NCI-H1105 treated with DMSO at 0.1 percent for 48 hours (cell line): Measurements from ENCODE around the gene MAT1A.
"Not testable (repeated sequence)": the region's sequence is repeated elsewhere in the genome, so short reads cannot be mapped to it uniquely, and the experiment has no call there.

Experiments used
- DNase-seq: peaks from one replicate; lab custom pipeline; 2025; lab: John Stamatoyannopoulos, UW

The MAT1A gene

DNA sequence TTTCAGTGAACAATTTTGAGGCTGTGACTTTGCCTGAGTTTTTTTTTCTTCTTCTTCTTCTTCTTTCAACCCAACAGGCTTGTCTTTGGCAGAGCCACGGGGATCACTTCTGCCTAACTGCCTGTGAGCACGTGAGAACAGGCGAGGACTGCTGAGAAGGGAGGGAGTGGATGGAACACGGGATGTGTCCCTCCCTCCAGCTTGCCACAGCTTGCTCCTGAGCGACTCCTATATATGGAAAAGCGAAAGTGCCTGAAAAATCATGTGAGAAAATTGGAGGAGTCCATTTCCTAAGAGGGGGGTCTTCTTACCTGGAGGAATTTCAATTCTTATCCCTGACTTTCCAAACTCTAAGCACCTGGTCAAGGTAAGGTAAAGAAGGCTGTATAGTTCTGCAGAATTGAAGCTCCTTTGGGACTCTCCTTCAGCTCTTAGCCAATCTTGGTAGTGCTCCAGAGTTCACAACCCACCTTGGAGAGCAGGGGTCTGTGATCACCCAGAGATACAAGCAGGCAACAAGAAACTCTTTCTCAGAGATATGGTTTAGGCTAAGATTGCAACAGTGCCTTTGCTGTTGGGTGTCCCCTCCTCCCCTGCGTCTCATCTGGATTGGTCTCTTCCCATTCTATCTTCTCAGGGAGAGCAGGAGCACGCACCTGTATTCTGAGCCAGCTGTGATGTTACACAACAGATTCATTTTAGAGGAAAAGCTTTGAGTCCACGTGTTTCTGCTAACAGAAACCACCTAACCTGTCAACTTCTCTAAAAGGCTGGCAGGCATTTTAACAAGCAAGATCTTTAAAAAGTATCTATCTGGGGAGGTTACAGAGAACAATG is at the start of gene MAT1A:
TSS of gene MAT1A (minus strand) at position 208 of the 837 bp plus-strand sequence. CDS start 235 bp downstream, outside the sequence.
- no peak for DNase-seq

DNA sequence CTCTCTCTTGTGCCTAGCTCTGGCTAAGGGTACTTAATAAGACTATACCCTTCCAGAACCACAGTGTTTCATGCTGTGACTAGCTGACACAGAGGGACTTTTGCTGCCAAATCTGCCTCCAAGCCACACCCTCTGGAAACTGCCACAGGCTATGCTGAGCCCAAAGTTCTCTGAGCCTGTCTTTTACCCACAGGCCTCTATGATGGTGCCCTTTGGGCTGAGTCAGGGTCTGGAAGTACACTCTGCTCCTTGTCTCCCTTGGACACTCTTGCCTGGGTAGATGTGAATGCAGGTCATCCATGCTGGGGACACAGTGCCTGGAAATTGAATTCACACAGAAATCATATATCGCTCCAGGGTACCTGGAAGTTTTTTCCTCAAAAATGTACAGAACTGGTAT is 44.5 kb upstream of the MAT1A start:
- DNase-seq: no peak

DNA sequence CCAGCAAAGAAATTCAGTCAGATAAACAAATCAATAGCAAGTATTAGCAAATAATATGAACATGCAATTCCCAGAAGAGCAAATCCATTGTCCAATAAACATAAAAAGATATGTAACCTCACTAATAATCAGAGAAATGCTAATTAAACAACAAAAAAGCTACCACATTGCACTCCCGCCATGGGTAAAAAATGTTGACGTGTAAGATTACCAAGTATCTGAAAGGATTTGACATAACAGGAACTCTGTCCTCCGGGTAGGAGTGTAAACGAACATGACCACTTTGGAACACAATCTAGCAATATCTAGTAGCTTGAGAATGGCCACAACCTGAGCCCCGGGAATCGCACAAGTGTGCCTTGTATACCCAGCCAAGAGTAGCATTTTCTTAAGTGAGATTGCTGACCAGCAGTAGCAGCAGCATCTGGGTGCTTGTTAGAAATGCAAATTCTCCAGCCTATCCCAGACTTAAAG is 35.5 kb upstream of the MAT1A start:
- no peak for DNase-seq

DNA sequence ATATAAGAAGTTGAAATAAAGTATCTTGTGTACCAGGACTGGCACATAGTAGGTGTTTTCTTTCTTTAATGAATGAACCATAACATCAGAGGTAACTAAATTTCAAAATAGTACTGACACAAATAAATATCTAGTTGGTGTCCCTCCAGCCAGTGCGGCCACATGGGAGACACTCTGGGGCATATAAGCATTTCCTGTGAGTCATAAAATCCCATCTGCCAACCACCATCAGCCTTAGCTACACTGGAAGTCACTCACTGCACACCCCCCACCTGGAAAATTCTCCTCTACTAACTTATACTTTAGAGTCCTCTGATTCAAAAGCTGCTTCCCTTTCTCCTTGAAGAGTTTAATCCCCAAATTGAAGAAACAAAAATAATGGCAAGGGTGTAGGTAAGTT is 34.6 kb upstream of the MAT1A start:
- no peak for DNase-seq

DNA sequence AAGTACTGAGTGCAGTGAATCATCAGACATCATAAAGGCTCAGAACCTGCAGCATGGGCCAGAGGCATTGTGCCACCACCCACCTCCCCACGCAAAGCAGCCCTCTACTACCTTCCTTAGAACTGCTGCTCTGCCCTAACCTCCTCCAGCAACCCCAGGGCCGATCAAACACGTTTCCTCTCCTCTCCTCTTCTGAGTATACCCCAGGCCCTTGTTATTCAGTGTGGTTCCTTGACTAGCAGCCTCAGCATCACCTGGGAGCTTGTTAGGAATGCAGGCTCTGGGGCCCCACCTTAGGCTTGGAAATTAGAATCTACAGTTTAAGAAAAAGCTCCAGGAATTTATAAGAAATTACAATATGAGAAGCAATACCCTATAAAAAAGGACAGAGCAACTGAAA is 33.9 kb upstream of the MAT1A start:
- DNase-seq: no peak

DNA sequence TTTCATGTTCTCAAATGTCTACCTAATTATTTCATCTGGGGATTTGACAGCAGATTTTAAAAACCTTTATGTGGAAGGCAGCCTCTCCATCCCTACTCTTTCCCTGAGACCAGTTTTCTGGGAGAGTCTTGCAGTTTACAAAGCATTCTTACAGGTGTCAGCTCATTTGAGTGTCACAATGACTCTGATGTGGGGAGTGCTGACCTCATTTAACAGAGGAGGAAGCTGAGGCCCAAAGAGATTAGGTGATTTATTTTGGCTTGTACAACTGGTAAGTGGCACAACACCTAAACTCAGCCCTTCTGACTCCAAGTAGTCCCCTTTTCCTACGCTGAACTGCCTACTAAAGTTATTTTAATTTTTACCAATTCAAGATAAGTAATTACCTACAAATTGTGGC is 33.3 kb upstream of the MAT1A start:
- DNase-seq: no peak

DNA sequence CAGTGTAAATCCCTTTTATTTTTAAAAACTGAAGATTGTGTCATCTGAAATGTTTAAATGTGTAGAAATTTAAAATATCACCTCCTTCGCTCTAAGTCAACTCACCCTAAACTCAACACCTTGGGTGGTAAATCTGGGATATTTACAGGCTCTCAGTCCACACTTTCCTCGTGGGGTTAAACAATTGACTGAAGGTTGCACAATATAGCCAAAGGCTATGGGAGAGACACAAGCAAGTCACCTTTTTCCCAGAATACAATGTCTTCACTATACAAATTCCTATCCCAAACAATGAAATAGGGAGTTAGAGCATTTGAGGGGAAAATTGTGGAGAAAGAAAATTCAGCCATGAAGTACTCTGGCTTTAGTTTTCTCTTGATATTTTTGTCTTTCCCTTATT is 32.7 kb upstream of the MAT1A start:
- DNase-seq: no peak

DNA sequence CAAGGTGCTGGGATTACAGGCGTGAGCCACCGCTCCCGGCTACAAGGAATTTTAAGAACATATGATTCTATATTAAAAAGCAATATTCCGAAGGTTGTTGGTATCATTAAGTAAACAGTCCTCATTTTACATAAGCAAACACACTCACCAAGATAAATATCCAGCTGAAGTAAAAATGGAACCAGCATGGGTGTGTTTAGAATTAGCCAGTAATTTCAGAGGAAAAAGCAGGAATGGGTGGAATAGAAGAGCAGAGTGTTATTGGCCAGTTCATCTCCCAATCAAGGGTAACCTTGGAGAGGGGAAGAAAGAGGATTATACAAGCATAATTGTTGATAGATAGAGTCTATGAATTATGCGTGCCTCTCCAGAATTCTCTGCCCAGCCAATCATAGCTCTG is 31.7 kb upstream of the MAT1A start:
- no peak for DNase-seq

DNA sequence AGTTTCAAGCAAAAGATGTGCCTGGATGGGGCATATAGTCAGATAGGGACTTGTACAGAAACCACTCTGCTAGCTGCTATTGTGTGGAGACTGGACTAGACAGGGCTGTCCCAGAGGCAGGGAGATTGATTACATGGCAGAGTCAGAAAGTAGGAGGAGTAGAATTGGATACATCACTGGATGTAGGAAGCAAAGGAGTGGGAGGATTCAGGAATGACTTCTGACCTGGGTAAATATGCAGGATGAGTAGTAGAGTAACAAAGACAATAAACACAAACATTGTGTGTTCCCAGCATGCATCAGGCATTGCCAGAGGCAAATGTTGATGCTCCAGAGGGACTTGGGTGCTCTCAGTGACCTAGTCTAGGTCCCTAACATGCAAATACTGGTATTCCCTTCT is 30.9 kb upstream of the MAT1A start:
- no peak for DNase-seq

DNA sequence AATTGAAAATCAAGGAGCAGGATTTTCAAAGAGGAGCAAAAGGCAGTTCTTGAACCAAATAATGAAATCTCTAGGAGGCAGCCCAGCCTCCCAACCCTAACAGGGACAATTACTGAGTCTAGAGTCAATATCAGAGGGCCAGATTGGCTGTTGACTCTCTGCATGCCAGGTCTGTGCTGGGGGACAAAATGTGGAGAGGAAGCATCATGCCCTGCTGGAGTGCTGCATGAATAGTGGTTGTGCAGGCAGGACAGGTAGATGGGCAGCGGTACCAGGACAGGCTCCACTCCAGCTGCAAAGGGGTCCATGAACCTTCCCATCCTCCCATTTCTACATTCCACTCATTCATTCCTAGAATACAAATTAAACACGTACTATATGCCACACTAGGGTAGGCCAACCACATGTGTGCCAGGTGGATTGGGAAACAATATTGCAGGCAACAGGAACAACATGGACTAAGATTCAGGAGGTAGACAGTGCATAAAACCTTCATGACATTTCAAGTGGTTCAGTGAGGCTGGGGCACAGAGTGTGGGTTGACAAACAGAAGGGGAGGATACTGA is 30.4 kb upstream of the MAT1A start:
- no peak for DNase-seq

DNA sequence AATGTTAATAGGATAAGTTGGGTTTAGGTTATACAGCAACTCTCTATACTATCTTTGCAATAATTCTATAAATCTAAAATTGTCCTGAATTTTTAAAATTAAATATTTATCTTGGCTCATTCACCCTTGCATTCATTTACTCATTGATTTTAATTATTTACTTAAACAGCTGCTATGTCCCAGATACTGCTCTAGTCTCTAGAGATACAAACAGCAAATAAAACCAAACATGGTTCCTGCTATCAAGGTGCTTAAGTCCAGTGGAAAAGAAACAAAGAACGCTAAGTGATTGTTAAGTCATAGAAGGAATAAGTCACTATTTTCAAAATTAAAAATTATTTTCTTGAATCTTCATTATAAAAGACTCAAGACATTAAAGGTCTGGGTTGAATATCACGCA is 29.9 kb upstream of the MAT1A start:
- no peak for DNase-seq

DNA sequence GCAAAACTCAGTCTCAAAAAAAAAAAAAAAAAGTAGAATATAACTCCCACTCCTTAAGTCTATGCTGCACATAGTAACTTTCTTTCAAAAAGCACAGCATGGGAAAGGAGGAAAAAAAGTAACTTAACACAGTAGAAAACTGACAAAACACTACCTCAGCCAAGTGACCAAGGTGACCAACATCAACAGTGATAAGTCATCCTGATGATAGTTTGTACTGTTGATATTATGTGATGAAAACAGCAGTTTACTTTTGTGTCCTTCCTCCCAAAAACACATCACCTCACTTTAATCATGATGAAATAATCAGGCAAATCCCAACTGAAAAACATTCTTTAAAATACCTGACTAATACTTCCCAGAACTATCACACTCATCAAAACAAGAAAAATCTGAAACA is 29.3 kb upstream of the MAT1A start:
- no peak for DNase-seq

DNA sequence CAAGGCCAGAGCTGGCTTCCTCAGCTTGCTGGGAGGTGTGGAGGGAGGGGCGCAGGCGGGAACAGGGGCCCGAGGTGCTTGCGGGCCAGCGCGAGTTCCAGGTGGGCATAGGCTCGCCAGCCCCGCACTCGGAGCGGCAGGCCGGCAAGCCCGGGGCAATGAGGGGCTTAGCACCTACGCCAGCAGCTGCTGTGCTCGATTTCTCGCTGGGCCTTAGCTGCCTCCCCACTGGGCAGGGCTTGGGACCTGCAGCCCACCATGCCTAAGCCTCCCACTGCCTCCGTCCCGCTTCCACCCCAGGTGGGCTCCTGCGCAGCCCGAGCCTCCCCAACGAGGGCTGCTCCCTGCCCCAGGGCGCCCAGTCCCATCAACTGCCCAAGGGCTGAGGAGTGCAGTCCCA is 25.9 kb upstream of the MAT1A start:
- no peak for DNase-seq

DNA sequence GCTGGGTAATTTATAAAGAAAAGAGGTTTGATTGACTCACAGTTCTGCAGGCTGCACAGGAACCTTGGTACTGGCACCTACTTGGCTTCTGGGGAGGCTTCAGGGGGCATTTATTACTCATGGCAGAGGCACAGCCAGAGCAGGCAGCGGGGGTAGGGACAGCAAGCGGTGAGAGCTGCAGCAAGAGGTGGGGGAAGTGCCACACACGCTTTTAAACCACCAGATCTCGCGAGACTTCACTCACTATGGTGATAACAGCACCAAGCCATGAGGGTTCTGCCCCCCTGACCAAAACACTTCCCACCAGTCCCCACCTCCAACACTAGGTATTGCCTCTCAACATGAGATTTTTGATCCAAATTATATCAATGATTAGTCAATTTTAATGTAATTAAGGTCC is 24.1 kb upstream of the MAT1A start:
- DNase-seq: no peak

DNA sequence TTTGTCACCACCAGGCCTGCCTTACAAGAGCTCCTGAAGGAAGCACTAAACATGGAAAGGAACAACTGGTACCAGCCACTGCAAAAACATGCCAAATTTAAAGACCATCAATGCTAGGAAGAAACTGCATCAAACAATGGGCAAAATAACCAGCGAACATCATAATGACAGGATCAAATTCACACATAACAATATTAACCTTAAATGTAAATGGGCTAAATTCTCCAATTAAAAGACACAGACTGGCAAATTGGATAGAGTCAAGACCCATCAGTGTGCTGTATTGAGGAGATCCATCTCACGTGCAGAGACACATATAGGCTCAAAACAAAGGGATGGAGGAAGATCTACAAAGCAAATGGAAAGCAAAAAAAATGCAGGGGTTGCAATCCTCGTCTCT is 16.5 kb upstream of the MAT1A start:
- DNase-seq: not testable (repeated sequence)

DNA sequence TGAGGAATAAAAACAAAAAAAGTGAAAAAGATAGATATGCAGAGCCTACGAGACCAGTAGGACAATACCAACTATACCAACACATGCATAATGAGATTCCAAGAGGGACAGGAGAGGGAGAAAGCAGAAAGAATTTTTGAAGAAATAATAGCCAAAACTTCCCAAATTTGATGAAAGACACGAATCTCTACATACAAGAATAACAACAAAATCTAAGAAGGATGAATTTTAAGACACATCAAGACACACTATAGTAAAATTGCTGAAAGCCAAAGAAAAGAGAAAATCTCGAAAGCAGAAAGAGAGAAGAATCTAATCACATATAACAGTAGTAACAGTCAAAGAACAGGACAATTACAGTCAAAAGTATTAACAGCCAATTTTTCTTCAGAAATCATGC is 7.5 kb upstream of the MAT1A start:
- no peak for DNase-seq

DNA sequence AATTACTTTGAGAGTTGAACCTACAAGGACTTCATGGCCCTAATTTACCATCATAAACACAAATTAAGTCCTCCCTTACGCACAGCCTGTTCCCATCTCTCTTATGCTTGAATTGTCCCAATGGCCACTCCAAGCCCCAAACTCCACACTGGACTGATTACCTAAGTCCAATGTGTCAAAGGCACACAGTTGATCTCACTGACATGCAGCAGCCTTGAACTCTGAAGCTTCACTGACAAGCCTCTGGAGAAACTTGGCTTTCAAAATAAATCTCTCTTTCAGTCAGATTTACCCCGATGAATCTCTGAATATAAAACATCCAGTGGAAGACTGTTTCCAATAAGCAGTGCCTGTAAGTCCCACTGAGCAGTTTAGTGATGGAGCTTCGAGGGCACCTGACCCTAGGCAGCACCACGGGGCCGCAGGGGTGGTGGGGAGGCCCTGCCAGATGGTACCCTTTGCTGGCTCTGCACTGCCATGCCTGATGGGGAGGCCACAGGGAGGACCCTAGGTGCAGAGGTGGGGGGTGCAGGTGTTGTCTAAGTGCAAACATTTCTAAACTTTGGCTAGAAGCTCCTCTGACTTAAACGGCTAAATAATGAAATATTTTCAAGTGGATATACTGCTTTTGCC is 3.3 kb upstream of the MAT1A start:
- no peak for DNase-seq

DNA sequence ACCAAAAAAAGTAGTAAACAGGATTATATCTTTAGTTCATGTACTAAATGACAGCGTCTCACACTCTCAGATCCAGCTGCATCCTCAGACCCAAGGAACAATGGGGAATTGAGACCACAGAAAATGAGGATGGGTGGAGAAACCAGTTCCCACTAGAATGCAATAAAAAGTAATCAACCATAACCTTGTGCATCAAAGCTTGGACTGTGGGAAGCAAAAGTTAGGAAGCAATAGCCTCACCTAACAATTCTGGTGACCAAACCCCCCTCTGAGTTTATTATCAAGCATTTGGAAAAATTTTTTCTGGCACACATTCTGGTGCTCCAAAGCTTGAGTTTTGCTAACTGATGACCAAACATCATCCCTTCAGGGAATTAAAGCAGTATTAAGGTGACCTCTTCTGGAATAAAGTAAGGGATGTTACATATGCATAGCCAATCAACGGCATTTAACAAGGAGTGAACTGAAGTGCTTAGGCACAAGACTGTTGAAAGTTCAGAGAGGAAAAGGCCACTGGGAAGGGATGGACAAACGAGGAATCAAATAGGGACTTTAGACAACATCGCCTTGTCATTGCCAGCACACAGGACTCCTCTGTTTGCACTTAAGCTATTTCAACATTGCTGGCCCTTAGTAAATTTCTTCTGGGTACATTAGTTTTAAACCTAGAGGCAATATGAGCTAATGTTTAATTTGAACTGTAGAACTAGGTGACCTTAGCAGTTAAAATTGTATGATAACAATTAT is 1.2 kb upstream of the MAT1A start:
- no peak for DNase-seq

DNA sequence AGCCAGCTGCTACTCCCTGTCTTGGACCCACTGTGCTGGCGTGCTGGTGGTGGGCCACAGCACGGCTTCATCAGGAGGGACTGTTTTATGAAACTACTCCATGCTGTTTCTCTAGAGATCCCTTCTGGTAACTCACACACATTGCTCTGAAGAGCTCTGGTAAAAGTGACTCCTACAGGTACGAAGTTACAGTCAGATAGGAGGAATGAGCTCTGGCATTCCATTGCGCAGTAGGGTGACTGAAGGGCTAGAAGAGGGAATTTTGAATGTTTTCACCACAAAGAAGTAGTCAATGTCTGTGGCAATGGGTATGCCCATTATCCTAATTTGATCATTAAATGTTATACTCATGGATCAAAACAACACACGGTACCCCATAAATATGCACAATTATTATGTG is 609 bp downstream of the MAT1A start:
- no peak for DNase-seq

DNA sequence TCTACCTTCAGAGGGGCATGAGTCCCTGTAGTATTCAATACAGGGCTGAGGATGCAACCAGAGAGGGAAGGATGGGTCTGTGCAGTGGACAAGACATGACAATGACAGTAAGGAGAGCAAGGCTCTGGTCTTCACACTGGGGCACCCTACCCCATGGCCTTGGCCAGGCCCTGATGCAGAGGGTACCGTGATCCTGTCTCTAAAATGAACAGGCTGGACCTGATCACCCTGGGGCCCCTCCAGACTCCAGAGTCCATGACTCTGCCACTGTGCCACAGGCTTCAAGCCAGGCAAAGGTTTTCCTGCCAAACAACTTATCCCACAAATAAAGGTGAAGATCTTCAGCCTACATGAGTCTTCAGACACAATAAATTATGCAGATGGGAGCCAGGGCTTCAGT is 4.9 kb downstream of the MAT1A start:
- DNase-seq: no peak

DNA sequence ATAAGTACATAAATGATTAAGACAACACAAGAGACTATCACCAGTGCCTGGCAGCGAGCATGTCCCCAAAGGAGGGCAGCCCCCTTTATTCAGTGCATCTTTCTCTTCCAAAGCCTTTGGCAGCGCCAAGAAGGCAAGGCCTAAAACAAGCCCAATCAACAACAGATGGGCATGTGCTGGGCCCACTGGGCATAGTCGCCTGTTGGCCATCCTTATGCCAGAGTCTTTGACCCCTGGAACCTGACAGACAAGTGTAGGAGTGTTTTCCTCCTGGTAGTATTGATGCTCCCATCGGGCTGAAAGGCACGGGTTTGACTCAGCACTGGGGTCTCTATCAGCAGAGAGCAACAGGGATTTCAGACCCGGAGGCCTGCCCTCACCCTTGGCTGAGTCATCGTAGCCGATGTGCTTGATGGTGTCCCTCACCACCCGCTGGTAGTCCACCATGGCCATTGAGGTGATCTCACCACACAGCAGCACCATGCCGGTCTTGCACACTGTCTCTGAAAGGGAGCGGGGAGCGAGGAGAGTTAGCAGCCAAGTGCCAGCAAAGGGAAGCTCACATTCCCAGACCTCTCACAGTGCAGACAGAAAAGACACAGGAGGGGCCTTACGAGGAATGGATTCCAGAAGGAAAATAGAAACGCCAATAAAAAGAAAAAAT is 5.8 kb downstream of the MAT1A start:
- no peak for DNase-seq

DNA sequence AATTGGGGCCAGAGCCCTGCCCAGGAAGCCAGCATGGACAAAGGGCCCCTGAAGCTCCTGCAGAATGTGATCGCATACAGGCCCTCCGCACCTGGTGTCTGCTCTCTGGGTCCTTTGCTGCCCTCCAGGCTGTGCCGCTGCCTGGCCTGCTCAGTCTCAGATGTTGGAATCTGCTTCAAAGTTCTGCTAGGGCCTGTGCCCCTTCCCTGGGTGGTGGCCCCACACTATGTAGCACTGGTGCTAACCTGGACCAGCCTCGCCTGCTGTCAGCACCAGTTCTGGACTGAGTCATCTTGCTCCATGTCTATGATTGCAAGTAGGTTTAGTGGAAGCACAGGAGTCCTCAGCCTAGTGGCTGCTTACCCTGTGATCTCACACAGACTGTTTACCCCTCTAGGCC is 6.3 kb downstream of the MAT1A start:
- DNase-seq: no peak
